ENCODE measurements around the gene SLC31A1.
A peak's percentile ranks its signal among the peaks of the same experiment; 100 is the strongest.
"Not testable (repeated sequence)": the region's sequence is repeated elsewhere in the genome, so short reads cannot be mapped to it uniquely, and the experiment has no call there.

SLC31A1 gene

DNA sequence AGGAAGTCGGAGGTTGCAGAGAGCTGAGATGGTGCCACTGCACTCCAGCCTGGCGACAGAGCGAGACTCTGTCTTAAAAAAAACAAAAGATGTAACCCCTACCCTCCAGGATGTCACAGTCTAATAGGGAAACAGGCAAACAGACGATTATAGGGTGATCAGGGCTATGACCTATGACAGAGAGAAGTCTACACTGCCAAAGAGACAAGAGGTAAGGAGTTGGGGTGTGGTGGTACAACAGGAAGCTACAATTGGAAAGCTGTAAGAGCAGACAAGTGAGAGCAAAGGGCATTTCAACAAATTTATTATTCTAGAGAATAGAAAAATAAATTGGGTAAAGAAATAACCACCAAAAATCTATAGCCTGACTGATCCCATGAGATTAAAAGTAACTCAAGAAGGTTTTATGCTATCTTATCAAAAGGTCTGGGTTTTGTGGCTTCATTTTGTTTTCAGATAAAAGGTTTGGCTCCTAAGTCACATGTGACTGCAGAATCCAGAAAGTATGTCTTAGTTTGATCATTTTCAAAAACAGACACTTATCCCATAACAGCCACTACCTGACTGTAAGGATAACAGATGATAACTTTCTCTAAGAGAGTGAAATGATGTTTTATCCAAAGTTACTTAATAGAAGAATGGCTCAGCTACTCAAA lies 46.7 kb downstream of the SLC31A1 start:
- no peak for DNase-seq

GRCh38 chr9:113269355-113269754 lies 48.0 kb downstream of the SLC31A1 start:
- no peak for DNase-seq

GRCh38 chr9:113269871-113270270 lies 48.5 kb downstream of the SLC31A1 start:
- DNase-seq: no peak

DNA sequence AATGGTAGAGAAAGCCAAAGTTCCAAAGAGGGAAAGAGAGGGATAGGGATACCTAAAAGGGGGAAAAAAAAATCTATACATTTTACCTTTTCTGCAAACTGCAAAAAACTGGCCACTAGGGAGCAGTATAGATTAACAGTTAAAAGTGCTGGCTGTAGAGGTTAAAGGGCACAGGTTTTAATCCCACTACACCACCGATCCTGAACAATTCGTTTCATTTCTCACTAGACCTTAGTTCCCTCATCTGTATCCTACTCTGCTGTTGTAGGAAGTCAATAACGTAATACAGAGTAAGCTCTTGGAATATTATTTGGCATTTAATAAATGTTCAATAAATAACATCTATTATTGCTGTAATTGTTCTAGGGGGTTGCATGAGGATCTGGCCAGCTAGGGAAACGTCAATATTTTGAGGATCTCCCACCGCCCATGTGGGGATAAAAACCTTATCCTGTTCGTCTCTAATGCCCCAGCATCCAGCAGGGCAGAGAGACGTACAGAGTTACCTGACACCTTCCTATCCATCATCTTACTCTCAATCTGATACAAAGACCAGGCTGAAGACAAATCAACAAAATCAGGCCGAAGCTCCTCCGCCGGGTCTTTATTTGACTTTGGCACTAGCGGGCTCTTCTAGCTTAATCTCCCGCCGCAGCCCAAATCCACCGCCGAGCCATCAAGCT lies 53.3 kb downstream of the SLC31A1 start:
- no peak for DNase-seq

- peak; percentile 100 for DNase-seq
Measured at GRCh38 chr9:113275157-113276131, 54.1 kb downstream of the SLC31A1 start, which contains the start of the genes CDC26 and PRPF4. Gene CDC26 (minus strand): TSS chr9:113275572. CDS start chr9:113272507, 3,065 bp downstream. Gene PRPF4 (plus strand): TSS chr9:113275658. CDS start chr9:113275744, 86 bp downstream.

DNA sequence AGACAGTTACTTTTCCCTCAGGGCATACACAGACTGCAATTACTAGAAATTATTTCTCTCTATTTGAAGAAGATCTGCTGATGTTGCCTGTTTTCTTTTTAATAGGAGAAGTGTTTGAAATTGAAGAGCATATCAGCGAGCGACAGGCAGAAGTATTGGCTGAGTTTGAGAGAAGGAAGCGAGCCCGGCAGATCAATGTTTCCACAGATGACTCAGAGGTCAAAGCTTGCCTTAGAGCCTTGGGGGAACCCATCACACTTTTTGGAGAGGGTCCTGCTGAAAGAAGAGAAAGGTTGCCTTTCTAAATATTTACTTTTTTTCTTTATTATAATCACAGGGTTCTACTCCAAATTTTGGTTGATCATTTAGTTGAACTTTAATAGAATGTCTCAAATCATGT lies 57.5 kb downstream of the SLC31A1 start:
- no peak for DNase-seq

GRCh38 chr9:113281356-113281755 lies 60.0 kb downstream of the SLC31A1 start:
- no peak for DNase-seq

DNA sequence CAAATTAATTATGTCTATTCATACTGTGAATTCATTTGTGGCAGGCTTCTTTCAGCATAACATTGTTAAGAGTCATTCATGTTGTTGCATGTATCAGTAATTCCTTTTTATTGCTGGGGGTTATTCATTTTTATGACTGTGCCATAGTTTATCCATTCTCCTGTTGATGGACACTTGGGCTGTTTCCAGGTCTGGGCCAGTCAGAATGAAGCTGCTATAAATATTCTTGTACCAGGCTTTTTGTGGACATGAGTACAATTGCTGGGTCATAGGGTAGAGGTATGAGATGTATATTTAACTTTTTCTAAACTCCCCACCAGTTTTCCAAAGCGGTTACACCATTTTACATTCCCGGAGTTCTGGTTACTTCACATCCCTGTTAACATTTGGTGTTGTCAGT lies 67.7 kb downstream of the SLC31A1 start:
- DNase-seq: no peak

GRCh38 chr9:113290052-113290607 lies 68.8 kb downstream of the SLC31A1 start:
- DNase-seq: no peak

GRCh38 chr9:113293285-113293878 lies 72.0 kb downstream of the SLC31A1 start:
- no peak for DNase-seq

DNA sequence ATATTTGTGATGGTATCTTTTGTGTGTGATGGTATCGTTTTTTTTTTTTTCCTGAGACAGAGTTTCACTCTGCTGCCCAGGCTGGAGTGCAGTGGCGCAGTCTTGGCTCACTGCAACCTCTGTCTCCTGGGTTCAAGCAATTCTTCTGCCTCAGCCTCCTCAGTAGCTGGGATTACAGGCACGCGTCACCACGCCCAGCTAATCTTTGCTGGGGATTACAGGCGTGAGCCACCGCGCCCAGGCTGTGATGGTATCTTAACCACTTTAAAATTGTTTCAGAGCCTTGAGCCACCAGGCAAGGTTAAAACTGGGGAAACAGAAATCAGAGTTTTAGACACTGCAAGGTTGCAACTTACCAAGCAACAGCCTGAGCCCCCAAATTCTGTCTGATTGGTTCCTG lies 74.9 kb downstream of the SLC31A1 start:
- DNase-seq: not testable (repeated sequence)

GRCh38 chr9:113296796-113297558 lies 75.6 kb downstream of the SLC31A1 start:
- no peak for DNase-seq

- no peak for DNase-seq
Measured at GRCh38 chr9:113298311-113298710, 77.0 kb downstream of the SLC31A1 start.

DNA sequence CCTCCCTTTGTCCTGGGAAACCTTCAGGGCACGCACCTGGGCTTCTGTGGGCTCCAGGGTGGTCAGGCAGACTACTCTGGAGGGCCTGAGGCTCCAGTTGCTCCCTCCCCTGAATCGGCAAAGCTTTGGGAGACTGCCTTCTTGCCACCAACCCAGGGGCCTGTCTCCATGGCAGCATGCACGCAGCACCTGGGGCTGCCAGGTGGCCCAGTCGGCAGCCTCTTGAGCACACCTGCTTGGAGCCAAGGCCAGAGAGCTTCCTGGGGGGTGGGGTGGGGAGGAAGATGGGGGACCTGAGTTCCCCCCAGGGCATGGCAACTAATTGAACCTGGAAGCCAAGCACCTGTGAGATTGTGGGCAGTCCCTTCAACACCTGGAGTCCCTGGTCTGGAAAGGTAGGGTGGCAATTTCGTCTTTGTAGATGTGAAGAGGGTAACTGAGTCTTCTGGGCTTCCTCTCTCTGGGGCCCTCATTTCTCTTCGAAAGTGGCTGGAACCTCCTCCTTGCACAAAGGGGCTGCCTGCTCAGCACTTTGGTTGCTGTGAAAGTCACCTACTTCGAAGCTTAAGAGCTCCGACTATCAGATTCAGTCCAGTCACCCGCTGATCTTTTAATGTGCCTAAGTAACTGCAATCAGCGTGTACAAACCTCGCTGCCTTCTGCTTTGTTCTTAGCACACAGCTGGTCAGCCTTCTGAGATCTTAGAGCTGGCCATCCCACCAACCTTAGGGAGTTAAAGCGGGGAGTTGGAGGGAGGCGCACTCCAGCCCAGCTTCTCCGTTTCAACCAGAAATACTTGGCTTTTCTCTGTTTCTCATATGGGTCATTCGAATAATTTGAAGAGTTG lies 77.8 kb downstream of the SLC31A1 start:
- DNase-seq: no peak

- no peak for DNase-seq
Measured at GRCh38 chr9:113299800-113300292, 78.5 kb downstream of the SLC31A1 start.

DNA sequence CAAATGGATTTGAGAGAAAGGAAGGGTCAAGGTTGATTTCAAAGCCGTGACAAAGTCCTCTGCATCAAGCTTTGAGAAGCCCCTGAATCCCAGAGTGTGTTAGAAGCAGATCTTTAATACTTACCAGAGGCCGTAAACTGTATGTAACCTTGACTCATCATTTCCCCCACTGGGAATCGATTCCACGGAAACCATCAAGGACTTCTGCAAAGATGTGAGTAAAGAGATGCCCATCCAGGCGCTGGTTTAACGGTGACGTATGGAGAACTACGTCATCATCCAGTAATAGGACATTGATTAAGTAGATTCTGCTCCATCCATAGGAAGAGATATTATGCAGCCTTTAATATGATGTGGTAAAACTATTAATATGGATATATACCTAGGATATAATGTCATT lies 80.2 kb downstream of the SLC31A1 start:
- no peak for DNase-seq

GRCh38 chr9:113302792-113303418 lies 81.6 kb downstream of the SLC31A1 start, which contains the start of gene RNF183:
Gene RNF183 (minus strand): TSS chr9:113303376. CDS start chr9:113298184, 5,192 bp downstream.
- DNase-seq: no peak

GRCh38 chr9:113306566-113306965 lies 85.2 kb downstream of the SLC31A1 start:
- no peak for DNase-seq

DNA sequence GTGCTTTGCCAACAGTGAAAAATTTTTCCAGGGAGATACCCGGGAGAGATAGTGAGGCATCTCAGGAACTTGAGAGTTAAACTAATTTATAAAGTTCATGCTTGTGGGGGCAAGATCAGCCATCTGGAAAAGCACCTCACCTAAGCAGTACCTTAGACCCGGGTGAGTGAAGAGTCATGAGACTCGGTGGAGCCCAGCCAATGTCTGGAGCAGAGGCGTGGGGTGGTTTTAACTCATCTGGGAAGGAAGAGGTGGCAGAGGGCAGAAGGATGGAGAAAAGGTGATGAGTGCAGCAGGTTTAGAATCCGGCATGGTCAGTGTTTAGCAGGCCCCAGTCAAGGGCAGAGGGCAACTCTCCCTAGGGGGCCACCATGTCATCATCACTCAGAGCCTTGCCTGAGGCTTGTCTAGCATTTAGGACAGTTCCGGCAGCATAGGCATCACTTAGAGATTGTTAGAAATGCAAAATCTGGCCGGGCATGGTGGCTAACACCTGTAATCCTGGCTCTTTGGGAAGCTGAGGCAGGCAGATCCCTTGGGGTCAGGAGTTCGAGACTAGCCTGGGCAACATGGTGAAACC lies 86.1 kb downstream of the SLC31A1 start:
- no peak for DNase-seq
